Measurements from ENCODE around the gene NAALADL2. TPM values are rescaled to one million over a fixed set of nuclear protein-coding genes. Genes with fewer than 3 reads are reported as not detected.

NAALADL2 gene
- total and polyA plus RNA-seq, 2 donors (not counting 3 experiments of a cell fraction or from before 2014, with no cell fraction given), result 1.1 to 4.0 TPM

GRCh38 chr3:175764722-175765121 is 905.6 kb downstream of the NAALADL2 start:
- Histone ChIP-seq H3K27ac (ENCODE audit: insufficient read depth, low read depth, low read length) (no peak overlapping the region), H3K27me3 (ENCODE audit: control insufficient read depth in 2 of 2, insufficient read depth in 2 of 2, low read length in 2 of 2) (no peaks in the 10 kb centered on the region), H3K9me1 (replicated peaks; ENCODE audit: control insufficient read depth, extremely low read depth, insufficient read depth, low read length) (no peaks in the 10 kb centered on the region), H3K4me3 (replicated peaks in 1 of 3; ENCODE audit: insufficient read depth in 1 of 3, low read depth in 1 of 3, low read length in 3 of 3) (no peak overlapping the region), H3K9me3 (replicated peaks; ENCODE audit: control insufficient read depth, insufficient read depth, low read length) (no peaks in the 10 kb centered on the region), H2AFZ (ENCODE audit: low read depth, low read length) (no peak overlapping the region), H4K20me1 (replicated peaks; ENCODE audit: control insufficient read depth, extremely low read depth, insufficient read depth, low read length) (no peaks in the 10 kb centered on the region), H3K36me3 (ENCODE audit: control insufficient read depth in 2 of 2, extremely low read depth in 1 of 2, insufficient read depth in 2 of 2, low read length in 2 of 2) (no peaks in the 10 kb centered on the region), H3K4me1 (ENCODE audit: control insufficient read depth, extremely low read depth, insufficient read depth, low read length) (no peaks in the 10 kb centered on the region), H3K79me2 (ENCODE audit: control insufficient read depth, insufficient read depth, low read length) (no peaks in the 10 kb centered on the region), H3K9ac (replicated peaks; ENCODE audit: extremely low read depth, insufficient read depth, low read length) (no peak overlapping the region), H3K4me2 (ENCODE audit: insufficient read depth, low read length) (no peak overlapping the region)
- intact Hi-C loops (cut with micrococcal nuclease), result no loop called here
- ChIA-PET POLR2A (no interaction called here), CTCF (no interaction called here)
- FAIRE-seq (no peak), DNase-seq (ENCODE audit: low read depth, low spot score) (no peak)
- TF ChIP-seq MAX (IDR thresholded peaks at IDR 0.05; ENCODE audit: insufficient read depth, insufficient read length) (no peak), FOS (IDR thresholded peaks at IDR 0.05; ENCODE audit: borderline replicate concordance, insufficient read depth, low read length) (no peak), CTCF (IDR thresholded peaks at IDR 0.05; ENCODE audit: extremely low read depth in 1 of 2, insufficient read depth in 1 of 2, low read depth in 1 of 2, low read length in 2 of 2) (no peak)
- dilution Hi-C loops (cut with MboI; ENCODE audit: extremely low pct_ligation_motif_present, low sequenced_read_pairs), result no loop called here
- no TSS peak for BruUV-seq (replicated peaks)

GRCh38 chr3:175770426-175770825 is 911.3 kb downstream of the NAALADL2 start:
- Histone ChIP-seq H3K27me3 (ENCODE audit: control insufficient read depth in 2 of 2, insufficient read depth in 2 of 2, low read length in 2 of 2) (no peaks in the 10 kb centered on the region), H2AFZ (ENCODE audit: low read depth, low read length) (no peak overlapping the region), H3K4me2 (ENCODE audit: insufficient read depth, low read length) (no peak overlapping the region), H4K20me1 (replicated peaks; ENCODE audit: control insufficient read depth, extremely low read depth, insufficient read depth, low read length) (no peaks in the 10 kb centered on the region), H3K79me2 (ENCODE audit: control insufficient read depth, insufficient read depth, low read length) (no peaks in the 10 kb centered on the region), H3K9me1 (replicated peaks; ENCODE audit: control insufficient read depth, extremely low read depth, insufficient read depth, low read length) (no peaks in the 10 kb centered on the region), H3K4me3 (replicated peaks in 1 of 3; ENCODE audit: insufficient read depth in 1 of 3, low read depth in 1 of 3, low read length in 3 of 3) (no peak overlapping the region), H3K9ac (replicated peaks; ENCODE audit: extremely low read depth, insufficient read depth, low read length) (no peak overlapping the region), H3K36me3 (ENCODE audit: control insufficient read depth in 2 of 2, extremely low read depth in 1 of 2, insufficient read depth in 2 of 2, low read length in 2 of 2) (no peaks in the 10 kb centered on the region), H3K9me3 (replicated peaks; ENCODE audit: control insufficient read depth, insufficient read depth, low read length) (no peaks in the 10 kb centered on the region), H3K4me1 (ENCODE audit: control insufficient read depth, extremely low read depth, insufficient read depth, low read length) (no peaks in the 10 kb centered on the region), H3K27ac (ENCODE audit: insufficient read depth, low read depth, low read length) (no peak overlapping the region)
- ChIA-PET CTCF (no interaction called here), POLR2A (no interaction called here)
- TF ChIP-seq POLR2AphosphoS5 (IDR thresholded peaks at IDR 0.05; ENCODE audit: insufficient read depth, low read depth, low read length), result no peak
- no peak for TF ChIP-seq GATA2 (IDR thresholded peaks at IDR 0.05; ENCODE audit: insufficient read depth, insufficient read length, low read depth, low read length)
- TF ChIP-seq CTCF (IDR thresholded peaks at IDR 0.05; ENCODE audit: extremely low read depth in 1 of 2, insufficient read depth in 1 of 2, low read depth in 1 of 2, low read length in 2 of 2), result no peak
- TF ChIP-seq JUN (IDR thresholded peaks at IDR 0.05; ENCODE audit: borderline replicate concordance, insufficient read depth, insufficient read length, low read depth), result no peak
- TF ChIP-seq EZH2 (IDR thresholded peaks at IDR 0.05; ENCODE audit: borderline replicate concordance, low read depth, low read length, severe bottlenecking), result no peak
- no peak for TF ChIP-seq FOS (IDR thresholded peaks at IDR 0.05; ENCODE audit: borderline replicate concordance, insufficient read depth, low read length)
- TF ChIP-seq MYC (IDR thresholded peaks at IDR 0.05; ENCODE audit: low read depth, low read length), result no peak
- intact Hi-C loops (cut with micrococcal nuclease) (no loop called here), dilution Hi-C loops (cut with MboI; ENCODE audit: extremely low pct_ligation_motif_present, low sequenced_read_pairs) (no loop called here)
- FAIRE-seq (no peak), DNase-seq (ENCODE audit: low read depth, low spot score) (no peak)
- BruUV-seq (replicated peaks), result no TSS peak

Data from endothelial cell of umbilical vein (primary cell).